GM12865 (cell line): ENCODE data around the gene P3H4.
A peak's percentile ranks its signal among the peaks of the same experiment; 100 is the strongest.
"Not testable (repeated sequence)": the region's sequence is repeated elsewhere in the genome, so short reads cannot be mapped to it uniquely, and the experiment has no call there.

Experiments used
- DNase-seq: peaks from one replicate; pipeline ENCODE4 v3.0.0; 2010; ENCODE audit warnings: low read depth
- H3K4me3 ChIP-seq: 2 replicates; pipeline ENCODE4 v1.5.1; 2011; ENCODE audit warnings: mild to moderate bottlenecking, low read depth, low read length, control low read depth
- TF ChIP-seq, protein P1 (sequence below): IDR thresholded peaks from 2 replicates; pipeline ENCODE4 v1.5.1; 2011; ENCODE audit warnings: low read length, control low read depth, low read depth, inconsistent platforms; ENCODE audit not compliant: insufficient read depth; ENCODE audit errors: missing control alignments

P3H4 gene

DNA sequence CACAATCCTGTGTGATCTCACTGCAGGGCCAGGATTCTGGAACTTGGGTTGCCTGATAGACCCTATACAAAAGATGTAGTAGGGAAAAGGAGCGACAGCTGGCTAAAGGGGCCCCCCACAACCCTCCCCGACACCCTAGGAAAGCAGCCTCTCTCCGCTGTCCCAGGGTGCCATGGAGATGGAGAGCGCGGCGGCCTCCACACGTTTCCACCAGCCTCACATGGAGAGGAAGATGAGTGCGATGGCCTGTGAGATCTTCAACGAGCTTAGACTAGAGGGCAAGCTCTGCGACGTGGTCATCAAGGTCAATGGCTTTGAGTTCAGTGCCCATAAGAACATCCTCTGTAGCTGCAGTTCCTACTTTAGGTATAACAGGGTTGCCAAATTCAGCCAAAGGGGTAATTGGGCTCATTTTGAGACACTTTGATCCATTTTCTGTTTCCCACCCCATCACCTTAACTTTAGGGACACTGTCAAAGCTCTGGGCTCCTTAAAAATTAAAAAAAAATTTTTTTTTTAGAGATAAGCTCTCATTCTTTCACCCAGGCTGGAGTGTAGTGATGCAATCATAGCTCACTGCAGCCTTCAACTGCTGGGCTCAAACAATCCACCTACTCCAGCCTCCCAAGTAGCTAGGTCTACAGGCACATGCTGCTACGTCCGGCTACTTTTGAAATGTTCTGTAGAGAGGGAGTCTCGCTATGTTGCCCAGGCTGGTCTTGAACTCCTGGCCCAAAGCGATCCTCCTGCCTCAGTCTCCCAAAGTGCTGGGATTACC, 26.2 kb upstream of the P3H4 start, which contains the start of gene KLHL10:
Gene KLHL10, plus strand, starts transcription at position 65 of the 778 bp plus-strand sequence. Its CDS starts 108 bp downstream, at position 173.
- TF ChIP-seq, protein P1, sequence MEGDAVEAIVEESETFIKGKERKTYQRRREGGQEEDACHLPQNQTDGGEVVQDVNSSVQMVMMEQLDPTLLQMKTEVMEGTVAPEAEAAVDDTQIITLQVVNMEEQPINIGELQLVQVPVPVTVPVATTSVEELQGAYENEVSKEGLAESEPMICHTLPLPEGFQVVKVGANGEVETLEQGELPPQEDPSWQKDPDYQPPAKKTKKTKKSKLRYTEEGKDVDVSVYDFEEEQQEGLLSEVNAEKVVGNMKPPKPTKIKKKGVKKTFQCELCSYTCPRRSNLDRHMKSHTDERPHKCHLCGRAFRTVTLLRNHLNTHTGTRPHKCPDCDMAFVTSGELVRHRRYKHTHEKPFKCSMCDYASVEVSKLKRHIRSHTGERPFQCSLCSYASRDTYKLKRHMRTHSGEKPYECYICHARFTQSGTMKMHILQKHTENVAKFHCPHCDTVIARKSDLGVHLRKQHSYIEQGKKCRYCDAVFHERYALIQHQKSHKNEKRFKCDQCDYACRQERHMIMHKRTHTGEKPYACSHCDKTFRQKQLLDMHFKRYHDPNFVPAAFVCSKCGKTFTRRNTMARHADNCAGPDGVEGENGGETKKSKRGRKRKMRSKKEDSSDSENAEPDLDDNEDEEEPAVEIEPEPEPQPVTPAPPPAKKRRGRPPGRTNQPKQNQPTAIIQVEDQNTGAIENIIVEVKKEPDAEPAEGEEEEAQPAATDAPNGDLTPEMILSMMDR: no peak
- H3K4me3 ChIP-seq: no peak within 1 kb of the TSS
- no peak for DNase-seq

DNA sequence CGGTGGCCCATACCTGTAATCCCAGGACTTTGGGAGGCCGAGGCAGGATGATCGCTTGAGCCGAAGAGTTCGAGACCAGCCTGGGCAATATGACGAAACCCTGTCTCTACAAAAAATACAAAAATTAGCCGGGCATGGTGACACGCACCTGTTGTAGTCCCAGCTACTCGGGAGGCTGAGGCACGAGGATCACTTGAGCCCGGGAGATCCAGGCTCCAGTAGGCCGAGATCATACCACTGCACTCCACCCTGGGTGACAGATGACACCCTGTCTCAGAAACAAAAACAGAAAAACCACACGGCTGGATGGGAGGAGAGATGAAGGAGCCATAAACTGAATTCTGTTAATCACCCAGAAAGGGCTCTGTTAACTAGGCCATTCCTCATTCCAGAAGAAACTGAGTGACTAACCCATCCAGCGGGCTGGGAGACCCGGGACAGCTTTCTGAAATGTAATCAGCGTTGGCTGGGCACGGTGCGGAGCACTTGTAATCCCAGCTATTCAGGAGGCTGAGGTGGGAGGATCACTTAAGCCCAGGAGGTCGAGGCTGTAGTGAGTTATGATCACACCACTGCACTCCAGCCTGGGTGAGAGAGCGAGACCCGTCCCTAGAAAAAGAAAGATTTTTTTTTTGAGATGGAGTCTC, 24.9 kb upstream of the P3H4 start:
- TF ChIP-seq, protein P1: no peak
- no peak for DNase-seq
- peak overlapping the region; percentile 84 for H3K4me3 ChIP-seq

DNA sequence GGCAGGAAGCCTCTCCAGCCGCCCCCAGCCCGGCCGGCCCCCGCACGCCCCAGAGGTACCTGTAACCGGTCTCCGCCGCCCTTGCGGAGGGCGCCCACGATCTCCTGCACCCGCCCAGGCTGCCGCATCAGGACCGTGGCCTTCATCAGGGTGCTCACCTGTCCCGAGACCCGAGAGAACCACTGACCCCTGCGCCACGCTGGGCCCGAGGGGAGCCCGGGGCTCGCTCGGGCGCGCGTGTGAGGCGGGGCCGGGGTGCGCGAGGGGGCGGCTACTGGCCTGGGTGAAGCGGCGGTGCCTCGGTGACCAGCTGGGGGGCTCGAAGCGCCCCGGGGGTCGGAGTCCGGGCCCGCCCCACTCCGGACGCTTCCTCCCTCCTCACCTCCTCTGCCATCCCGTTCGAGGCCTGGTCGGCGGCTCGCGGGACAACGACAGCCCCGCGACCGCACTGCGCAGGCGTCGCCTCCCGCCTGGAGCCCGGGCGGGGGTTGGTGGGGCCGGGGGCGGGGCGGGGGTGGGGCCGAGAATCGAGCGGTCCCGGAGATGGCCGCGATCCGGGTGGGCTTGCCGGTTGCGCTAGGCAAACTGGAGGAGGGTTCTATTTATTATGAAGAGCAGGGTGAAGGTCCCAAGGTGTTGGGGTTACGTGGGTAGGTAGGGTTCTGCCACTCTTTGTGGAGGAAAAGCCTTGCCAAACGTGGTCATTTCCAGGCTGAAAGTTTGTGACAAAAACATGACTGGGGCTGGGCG, 24.2 kb upstream of the P3H4 start, which contains the start of gene NT5C3B:
Gene NT5C3B, minus strand, starts transcription at position 433 of the 750 bp plus-strand sequence. Its CDS starts 39 bp downstream, at position 394.
- H3K4me3 ChIP-seq: peak within 1 kb of the TSS; percentile 84
- TF ChIP-seq, protein P1: no peak
- peak; percentile 58 for DNase-seq

DNA sequence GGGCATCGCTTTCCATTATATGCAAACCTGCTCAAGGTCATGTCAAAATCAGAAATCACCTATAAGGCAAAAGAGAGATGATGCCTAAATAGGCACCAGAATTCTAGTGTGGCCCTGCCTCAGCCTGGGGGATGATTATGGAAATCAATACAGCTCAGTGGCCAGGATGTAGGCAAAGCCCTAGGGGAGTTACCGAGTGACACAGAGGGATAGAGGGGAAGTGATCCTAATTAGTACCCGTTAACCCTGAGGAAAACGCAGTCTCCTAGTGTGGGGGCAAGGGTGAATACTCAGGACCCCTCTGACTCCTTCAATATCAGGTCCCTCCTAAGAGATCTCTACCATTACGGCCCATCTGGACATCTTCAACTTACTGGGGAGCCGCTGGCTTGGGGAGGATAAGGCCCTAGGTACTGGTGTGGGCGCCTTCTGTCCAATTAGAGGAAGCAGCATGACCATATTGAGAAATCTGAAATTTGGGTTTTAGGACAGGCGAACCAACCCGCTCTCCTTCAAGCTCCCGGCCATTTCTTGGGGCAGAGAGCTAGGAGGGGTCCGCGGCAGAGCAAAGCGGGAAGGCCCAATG, 23.6 kb upstream of the P3H4 start:
- TF ChIP-seq, protein P1: no peak
- peak; percentile 11 for DNase-seq
- peak overlapping the region; percentile 84 for H3K4me3 ChIP-seq

DNA sequence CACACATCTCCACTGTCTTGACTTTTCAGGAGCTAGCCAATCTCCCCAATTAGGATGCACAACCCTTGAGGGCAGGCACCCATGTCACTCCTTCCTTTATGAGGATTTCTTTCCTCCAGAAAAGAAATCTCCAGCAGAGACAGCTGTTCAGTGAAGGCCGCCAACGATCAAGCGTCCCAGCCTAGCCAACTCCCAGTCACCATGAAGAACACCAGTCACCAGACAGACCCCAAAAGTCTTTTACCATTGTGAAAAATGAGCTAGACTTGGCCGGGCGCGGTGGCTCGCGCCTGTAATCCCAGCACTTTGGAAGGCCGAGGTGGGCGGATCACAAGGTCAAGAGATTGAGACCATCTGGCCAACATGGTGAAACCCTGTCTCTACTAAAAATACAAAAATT, 18.2 kb upstream of the P3H4 start:
- DNase-seq, H3K4me3 ChIP-seq: not testable (repeated sequence)

DNA sequence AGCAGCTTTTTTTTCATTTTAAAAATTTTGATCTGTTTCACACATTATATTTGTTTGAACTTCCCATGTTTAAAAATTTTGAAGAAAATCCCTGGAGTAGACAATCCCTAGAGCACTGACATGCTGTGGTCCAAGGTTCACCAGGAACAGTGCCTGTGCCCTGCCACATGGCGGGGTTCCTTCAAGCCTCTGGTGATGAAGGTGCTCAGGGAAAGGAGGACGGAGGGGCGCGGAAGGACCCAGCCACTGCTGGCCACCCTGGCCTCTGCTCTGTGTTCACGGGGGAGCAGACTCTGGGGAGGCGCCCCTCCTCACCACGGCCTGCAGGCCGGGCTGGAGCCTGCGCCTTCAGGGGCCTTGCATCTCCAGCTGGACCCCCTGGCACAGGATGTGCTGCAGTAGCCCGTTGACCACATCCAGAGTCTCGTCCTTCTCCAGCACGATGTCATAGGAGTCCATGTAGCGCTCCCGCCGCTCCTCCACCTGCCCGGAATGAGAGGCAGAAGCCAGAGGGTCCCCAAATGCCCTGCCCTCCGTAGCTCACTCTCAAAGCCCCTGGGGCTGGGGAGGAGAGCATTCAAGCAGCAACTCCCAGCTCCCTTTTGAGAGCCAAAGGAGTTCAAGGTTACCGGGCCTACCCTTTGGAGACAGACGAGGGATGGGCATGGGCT, 13.6 kb upstream of the P3H4 start:
- TF ChIP-seq, protein P1: no peak
- no peak overlapping the region for H3K4me3 ChIP-seq
- no peak for DNase-seq
